Loucy (cell line): ENCODE measurements around the gene PET117.
A peak's percentile ranks its signal among the peaks of the same experiment; 100 is the strongest.
"Not testable (repeated sequence)": the region's sequence is repeated elsewhere in the genome, so short reads cannot be mapped to it uniquely, and the experiment has no call there.

Source experiments
- H2AFZ ChIP-seq: fragments of 200-600 bp; sonication (generic); 2 replicates; pipeline ENCODE4 v1.6.0; 2016; ENCODE audit warnings: antibody characterized with exemption, mild to moderate bottlenecking, low read length, moderate library complexity
- H3F3A ChIP-seq: fragments of 200-600 bp; 2 replicates; pipeline ENCODE4 v1.6.0; 2016; ENCODE audit warnings: antibody characterized with exemption, low read depth, mild to moderate bottlenecking
- H3K27me3 ChIP-seq: fragments of 200-600 bp; sonication (generic); 2 replicates; pipeline ENCODE4 v1.6.1; 2014; ENCODE audit warnings: low read length, mild to moderate bottlenecking; ENCODE audit not compliant: insufficient read depth, poor library complexity, severe bottlenecking
- H3K36me3 ChIP-seq: fragments of 200-600 bp; sonication (generic); 2 replicates; pipeline ENCODE4 v1.6.1; 2016; ENCODE audit warnings: low read length; ENCODE audit not compliant: insufficient read depth
- H3K4me1 ChIP-seq: fragments of 200-600 bp; sonication (generic); 2 replicates; pipeline ENCODE4 v1.5.1; 2014; ENCODE audit warnings: low read length, mild to moderate bottlenecking; ENCODE audit not compliant: insufficient read depth, poor library complexity, severe bottlenecking
- H3K4me2 ChIP-seq: fragments of 200-600 bp; sonication (generic); 2 replicates; pipeline ENCODE4 v1.6.0; 2014; ENCODE audit warnings: antibody characterized with exemption, low read length, low read depth, mild to moderate bottlenecking; ENCODE audit not compliant: poor library complexity, severe bottlenecking
- H3K4me3 ChIP-seq: fragments of 200-600 bp; sonication (generic); 2 replicates; pipeline ENCODE4 v1.5.1; 2014; ENCODE audit warnings: low read length, mild to moderate bottlenecking, mixed read lengths; ENCODE audit not compliant: poor library complexity, severe bottlenecking
- H3K79me2 ChIP-seq: fragments of 200-600 bp; sonication (generic); 2 replicates; pipeline ENCODE4 v1.6.1; 2014; ENCODE audit warnings: low read length; ENCODE audit not compliant: insufficient read depth
- H3K9ac ChIP-seq: fragments of 200-600 bp; sonication (generic); 2 replicates; pipeline ENCODE4 v1.6.0; 2014; ENCODE audit warnings: mild to moderate bottlenecking, low read depth, low read length, moderate library complexity; ENCODE audit not compliant: poor library complexity, severe bottlenecking
- H3K9me2 ChIP-seq: fragments of 200-600 bp; sonication (generic); replicated peaks from 2 replicates; pipeline ENCODE4 v1.6.1; 2016; ENCODE audit warnings: low read depth, low read length, mixed read lengths
- H3K9me3 ChIP-seq: fragments of 200-600 bp; sonication (generic); 2 replicates; pipeline ENCODE4 v1.6.1; 2014; ENCODE audit warnings: mild to moderate bottlenecking, antibody characterized with exemption, low read length, low read depth; ENCODE audit not compliant: insufficient read depth
- H4K20me1 ChIP-seq: fragments of 200-600 bp; sonication (generic); 2 replicates; pipeline ENCODE4 v1.6.0; 2014; ENCODE audit warnings: antibody characterized with exemption, low read length, mild to moderate bottlenecking; ENCODE audit not compliant: insufficient read depth, poor library complexity, severe bottlenecking
- EZH2phosphoT487 ChIP-seq: fragments of 200-600 bp; IDR thresholded peaks from 2 replicates; pipeline ENCODE4 v1.6.1; 2018; ENCODE audit warnings: antibody characterized with exemption, mild to moderate bottlenecking, moderate library complexity, borderline replicate concordance
- TF ChIP-seq, protein P1 (sequence below): fragments of 200-600 bp; sonication (generic); conservative IDR thresholded peaks from 2 replicates; pipeline ENCODE4 v1.5.1; 2014; ENCODE audit warnings: mild to moderate bottlenecking, antibody characterized with exemption, low read length

Gene PET117, protein sequence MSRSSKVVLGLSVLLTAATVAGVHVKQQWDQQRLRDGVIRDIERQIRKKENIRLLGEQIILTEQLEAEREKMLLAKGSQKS

DNA sequence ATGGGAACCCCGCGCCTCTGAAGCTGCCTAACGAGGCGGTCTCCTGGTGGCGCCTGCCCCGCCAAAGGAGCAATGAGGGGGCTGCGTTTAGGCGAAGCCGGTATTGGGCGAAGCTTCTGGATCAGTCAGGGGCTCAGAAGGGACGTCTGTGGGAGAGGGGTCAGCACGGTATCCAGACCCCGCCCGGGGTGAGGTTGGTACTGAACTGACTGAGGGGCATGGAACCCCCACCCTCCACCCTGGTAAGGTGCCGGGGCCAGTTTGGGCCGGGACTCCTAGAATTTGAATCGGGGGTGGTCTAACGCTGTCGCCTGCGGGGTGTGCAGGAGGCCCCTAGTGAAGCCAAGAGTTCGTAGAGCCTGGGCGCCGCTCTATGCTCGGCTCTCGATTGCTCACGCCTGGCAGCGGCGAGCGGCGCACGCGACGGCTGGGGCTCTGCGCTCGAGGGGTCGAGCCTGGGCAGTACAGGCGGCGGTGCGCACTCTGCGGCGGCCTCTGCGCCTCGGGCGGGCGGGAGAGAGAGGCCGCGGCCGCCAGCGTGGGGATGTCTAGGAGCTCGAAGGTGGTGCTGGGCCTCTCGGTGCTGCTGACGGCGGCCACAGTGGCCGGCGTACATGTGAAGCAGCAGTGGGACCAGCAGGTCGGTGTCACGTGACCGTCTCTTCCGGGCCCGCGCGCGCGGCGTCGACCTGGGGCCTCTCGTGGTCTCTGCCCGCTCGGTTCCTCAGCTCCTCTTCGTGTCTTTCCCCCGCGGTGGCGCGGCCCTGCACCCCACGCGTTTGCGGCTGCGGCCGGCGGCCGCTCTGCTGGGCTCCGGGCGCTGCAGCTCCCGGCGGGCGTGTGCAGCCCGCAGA lies at the start of gene PET117, which contains the start of gene KAT14:
Gene PET117, plus strand, starts transcription at position 452 of the 854 bp plus-strand sequence. Its CDS starts 93 bp downstream, at position 545.
Gene KAT14, plus strand, starts transcription at position 452 of the 854 bp plus-strand sequence. CDS start 4,798 bp downstream, outside the sequence.
- Histone ChIP-seq H4K20me1 (peaks cover 6% of the 10 kb centered on the region), H3K79me2 (peaks cover 32% of the 10 kb centered on the region), H3K36me3 (peaks cover 6% of the 10 kb centered on the region; the same call in 1 of the 2 replicates), H3F3A (no peaks in the 10 kb centered on the region), H3K27me3 (peaks cover 4% of the 10 kb centered on the region), H3K4me2 (peak within 1 kb of the TSS; percentile 83), H3K4me1 (peaks cover 20% of the 10 kb centered on the region), H3K9me2 (no peaks in the 10 kb centered on the region), H3K9ac (peak within 1 kb of the TSS; percentile 98), H2AFZ (peak within 1 kb of the TSS; percentile 100), H3K4me3 (peak within 1 kb of the TSS; percentile 91), H3K9me3 (no peaks in the 10 kb centered on the region)
- TF ChIP-seq EZH2phosphoT487 = no peak
- TF ChIP-seq, protein P1, sequence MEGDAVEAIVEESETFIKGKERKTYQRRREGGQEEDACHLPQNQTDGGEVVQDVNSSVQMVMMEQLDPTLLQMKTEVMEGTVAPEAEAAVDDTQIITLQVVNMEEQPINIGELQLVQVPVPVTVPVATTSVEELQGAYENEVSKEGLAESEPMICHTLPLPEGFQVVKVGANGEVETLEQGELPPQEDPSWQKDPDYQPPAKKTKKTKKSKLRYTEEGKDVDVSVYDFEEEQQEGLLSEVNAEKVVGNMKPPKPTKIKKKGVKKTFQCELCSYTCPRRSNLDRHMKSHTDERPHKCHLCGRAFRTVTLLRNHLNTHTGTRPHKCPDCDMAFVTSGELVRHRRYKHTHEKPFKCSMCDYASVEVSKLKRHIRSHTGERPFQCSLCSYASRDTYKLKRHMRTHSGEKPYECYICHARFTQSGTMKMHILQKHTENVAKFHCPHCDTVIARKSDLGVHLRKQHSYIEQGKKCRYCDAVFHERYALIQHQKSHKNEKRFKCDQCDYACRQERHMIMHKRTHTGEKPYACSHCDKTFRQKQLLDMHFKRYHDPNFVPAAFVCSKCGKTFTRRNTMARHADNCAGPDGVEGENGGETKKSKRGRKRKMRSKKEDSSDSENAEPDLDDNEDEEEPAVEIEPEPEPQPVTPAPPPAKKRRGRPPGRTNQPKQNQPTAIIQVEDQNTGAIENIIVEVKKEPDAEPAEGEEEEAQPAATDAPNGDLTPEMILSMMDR = no peak

DNA sequence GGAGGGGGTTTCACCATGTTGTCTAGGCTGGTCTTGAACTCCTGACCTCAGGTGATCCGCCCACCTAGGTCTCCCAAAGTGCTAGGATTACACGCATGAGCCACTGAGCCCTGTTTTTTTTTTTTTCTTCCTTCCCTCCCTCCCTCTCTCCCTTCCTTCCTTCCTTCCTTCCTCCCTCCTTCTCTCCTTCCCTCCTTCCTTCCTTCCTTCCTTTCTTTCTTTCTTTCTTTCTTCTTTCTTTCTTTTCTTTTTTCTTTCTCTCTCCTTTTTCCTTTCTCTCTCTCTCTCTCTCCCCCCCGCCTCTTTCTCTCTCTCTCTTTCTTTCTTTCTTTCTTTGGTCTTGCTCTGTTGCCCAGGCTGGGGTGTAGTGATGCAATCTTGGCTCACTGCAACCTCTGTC lies 49.4 kb upstream of the PET117 start:
- not testable (repeated sequence) for H3K79me2 ChIP-seq, H3K4me3 ChIP-seq, H2AFZ ChIP-seq, H4K20me1 ChIP-seq, H3F3A ChIP-seq, H3K4me1 ChIP-seq, H3K36me3 ChIP-seq, H3K27me3 ChIP-seq, H3K9me3 ChIP-seq, H3K9me2 ChIP-seq, H3K9ac ChIP-seq, H3K4me2 ChIP-seq

DNA sequence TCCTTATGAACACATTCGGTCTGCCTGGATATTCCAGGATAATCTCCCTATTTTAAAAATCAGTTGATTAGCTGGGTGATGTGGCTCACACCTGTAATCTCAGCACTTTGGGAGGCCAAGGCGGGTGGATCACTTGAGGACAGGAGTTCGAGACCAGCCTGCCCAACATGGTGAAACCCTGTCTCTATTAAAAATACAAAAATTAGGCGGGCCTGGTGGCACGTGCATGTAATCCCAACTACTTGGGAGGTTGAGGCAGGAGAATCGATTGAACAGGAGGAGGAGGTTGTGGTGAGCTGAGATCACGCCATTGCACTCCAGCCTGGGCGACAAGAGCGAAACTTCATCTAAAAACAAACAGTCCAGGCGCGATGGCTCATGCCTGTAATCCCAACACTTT lies 48.8 kb upstream of the PET117 start:
- not testable (repeated sequence) for H3K79me2 ChIP-seq, H3K4me2 ChIP-seq

DNA sequence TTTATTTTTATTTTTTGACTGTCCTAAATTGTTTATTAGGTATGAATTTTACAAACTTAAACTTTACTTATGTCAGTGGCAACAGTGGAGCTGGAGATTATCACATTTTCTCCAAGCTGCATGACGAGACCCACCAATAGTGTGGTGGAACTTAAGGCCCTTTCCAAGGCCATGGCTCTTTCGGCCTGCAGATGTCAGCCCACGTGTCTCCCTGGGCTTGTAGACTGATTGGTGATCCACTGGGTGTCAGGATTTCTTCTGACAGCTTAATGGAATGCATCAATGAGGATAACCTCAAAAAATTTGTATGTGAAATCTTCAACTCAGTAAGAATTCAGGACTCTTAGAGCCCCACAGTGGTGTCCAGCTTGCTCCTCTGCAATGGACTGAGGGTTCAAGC lies 47.6 kb upstream of the PET117 start:
- no peaks in the 10 kb centered on the region for H3K4me1 ChIP-seq
- H3K27me3 ChIP-seq = no peaks in the 10 kb centered on the region
- H3K4me2 ChIP-seq = no peak overlapping the region
- H3K9ac ChIP-seq = no peak overlapping the region
- no peaks in the 10 kb centered on the region for H3K9me2 ChIP-seq
- H3K36me3 ChIP-seq = no peaks in the 10 kb centered on the region
- H3K4me3 ChIP-seq = no peak overlapping the region
- no peak for TF ChIP-seq EZH2phosphoT487
- no peak overlapping the region for H2AFZ ChIP-seq
- no peaks in the 10 kb centered on the region for H3K9me3 ChIP-seq
- H3F3A ChIP-seq = no peaks in the 10 kb centered on the region
- no peaks in the 10 kb centered on the region for H3K79me2 ChIP-seq
- no peaks in the 10 kb centered on the region for H4K20me1 ChIP-seq

More for the DNA sequence above, 48.8 kb upstream of the PET117 start:
- not testable (repeated sequence) for H3K4me3 ChIP-seq, H3K27me3 ChIP-seq, H3F3A ChIP-seq, H3K9ac ChIP-seq, H3K4me1 ChIP-seq, H2AFZ ChIP-seq, H4K20me1 ChIP-seq, H3K9me2 ChIP-seq, H3K9me3 ChIP-seq, H3K36me3 ChIP-seq
